Measurements from ENCODE around the gene LRMDA.

- TF ChIP-seq RAD21 (conservative IDR thresholded peaks at IDR 0.05 in 1 of 2, IDR thresholded peaks at IDR 0.05 in 1 of 2) = no peak
- TF ChIP-seq CTCF (IDR thresholded peaks at IDR 0.05) = no peak
- no peak for TF ChIP-seq CEBPB (IDR thresholded peaks at IDR 0.05)
- no peak for TF ChIP-seq POLR2A (IDR thresholded peaks at IDR 0.05; ENCODE audit: low read length)
- no peak for TF ChIP-seq SMC3 (IDR thresholded peaks at IDR 0.05)
- TF ChIP-seq HDAC2 (IDR thresholded peaks at IDR 0.05) = no peak
- no peak for TF ChIP-seq CHD4 (IDR thresholded peaks at IDR 0.05; ENCODE audit: borderline replicate concordance)
- no peak for TF ChIP-seq SREBF2 (IDR thresholded peaks at IDR 0.05)
- TF ChIP-seq MAX (IDR thresholded peaks at IDR 0.05) = no peak
Measured at GRCh38 chr10:76306856-76307255, 875.4 kb downstream of the LRMDA start.

All from A549 (cell line).